DOHH2 (cell line): Measurements from ENCODE around the gene SLC30A4.

Source experiments
- H3F3A ChIP-seq: fragments of 200-600 bp; sonication (generic), shearing (Covaris generic); 2 replicates; pipeline ENCODE4 v1.6.0; 2016; ENCODE audit warnings: antibody characterized with exemption, mild to moderate bottlenecking; ENCODE audit not compliant: control insufficient read depth, insufficient read depth
- H3K27ac ChIP-seq: fragments of 200-600 bp; sonication (generic); 2 replicates; pipeline ENCODE4 v1.5.1; 2014; ENCODE audit warnings: low read depth, mild to moderate bottlenecking, low read length, moderate library complexity
- H3K27me3 ChIP-seq: fragments of 200-600 bp; sonication (generic); 2 replicates; pipeline ENCODE4 v1.6.1; 2014; ENCODE audit warnings: mild to moderate bottlenecking, low read length, mixed read lengths; ENCODE audit not compliant: control insufficient read depth
- H3K36me3 ChIP-seq: fragments of 200-600 bp; sonication (generic); 2 replicates; pipeline ENCODE4 v1.6.1; 2014; ENCODE audit warnings: mild to moderate bottlenecking, low read length, moderate library complexity, mixed read lengths; ENCODE audit not compliant: control insufficient read depth
- H3K4me1 ChIP-seq: fragments of 200-600 bp; sonication (generic); 2 replicates; pipeline ENCODE4 v1.6.1; 2014; ENCODE audit warnings: mild to moderate bottlenecking, low read length, mixed read lengths; ENCODE audit not compliant: control insufficient read depth
- H3K4me2 ChIP-seq: fragments of 200-600 bp; sonication (generic); 2 replicates; pipeline ENCODE4 v1.6.0; 2014; ENCODE audit warnings: mild to moderate bottlenecking, low read length, moderate library complexity
- H3K4me3 ChIP-seq: fragments of 200-600 bp; sonication (generic); 2 replicates; pipeline ENCODE4 v1.5.1; 2014; ENCODE audit warnings: mild to moderate bottlenecking, low read length, mixed read lengths
- H3K79me2 ChIP-seq: fragments of 200-600 bp; sonication (generic); 2 replicates; pipeline ENCODE4 v1.6.1; 2014; ENCODE audit warnings: mild to moderate bottlenecking, low read length, mixed read lengths; ENCODE audit not compliant: control insufficient read depth
- H3K9me2 ChIP-seq: fragments of 200-600 bp; sonication (generic); replicated peaks from 2 replicates; pipeline ENCODE4 v1.6.1; 2014; ENCODE audit warnings: mild to moderate bottlenecking, low read length, mixed read lengths; ENCODE audit not compliant: control insufficient read depth
- H3K9me3 ChIP-seq: fragments of 200-600 bp; sonication (generic); 2 replicates; pipeline ENCODE4 v1.6.1; 2014; ENCODE audit warnings: antibody characterized with exemption, low read length, mixed read lengths; ENCODE audit not compliant: control insufficient read depth, insufficient read depth
- H4K20me1 ChIP-seq: fragments of 200-600 bp; sonication (generic); 2 replicates; pipeline ENCODE4 v1.6.0; 2014; ENCODE audit warnings: low read depth, mild to moderate bottlenecking, antibody characterized with exemption, low read length, moderate library complexity; ENCODE audit not compliant: control insufficient read depth, insufficient read depth
- CTCF ChIP-seq: fragments of 200-600 bp; sonication (generic); IDR thresholded peaks from one replicate; pipeline ENCODE4 v1.5.1; 2014; ENCODE audit warnings: antibody characterized with exemption, mild to moderate bottlenecking, low read depth, low read length; ENCODE audit not compliant: poor library complexity, severe bottlenecking
- EZH2phosphoT487 ChIP-seq: fragments of 200-600 bp; sonication (generic); IDR thresholded peaks from 2 replicates; pipeline ENCODE4 v1.6.1; 2017; ENCODE audit warnings: borderline replicate concordance, mild to moderate bottlenecking, antibody characterized with exemption, low read length, moderate library complexity, mixed read lengths

Gene SLC30A4

GRCh38 chr15:45434078-45434567 lies 88.4 kb downstream of the SLC30A4 start:
- no peaks in the 10 kb centered on the region for H3K79me2 ChIP-seq
- H3K27me3 ChIP-seq, result peaks cover 11% of the 10 kb centered on the region
- no peaks in the 10 kb centered on the region for H4K20me1 ChIP-seq
- H3K4me1 ChIP-seq, result peaks cover 5% of the 10 kb centered on the region; the same call in 1 of the 2 replicates
- no peak overlapping the region for H3K4me2 ChIP-seq
- no peak overlapping the region for H3K27ac ChIP-seq
- no peaks in the 10 kb centered on the region for H3K36me3 ChIP-seq
- no peaks in the 10 kb centered on the region for H3K9me3 ChIP-seq
- no peaks in the 10 kb centered on the region for H3K9me2 ChIP-seq
- no peaks in the 10 kb centered on the region; the same call in none of the 2 replicates for H3F3A ChIP-seq
- no peak overlapping the region for H3K4me3 ChIP-seq
- TF ChIP-seq EZH2phosphoT487 (no peak), CTCF (no peak)

GRCh38 chr15:45431511-45431910 lies 91.0 kb downstream of the SLC30A4 start:
- H3K4me2 ChIP-seq, result no peak overlapping the region
- no peaks in the 10 kb centered on the region; the same call in none of the 2 replicates for H3F3A ChIP-seq
- peaks cover 13% of the 10 kb centered on the region for H3K27me3 ChIP-seq
- H3K4me1 ChIP-seq, result peaks cover 5% of the 10 kb centered on the region; the same call in 1 of the 2 replicates
- no peaks in the 10 kb centered on the region for H3K9me3 ChIP-seq
- no peaks in the 10 kb centered on the region for H4K20me1 ChIP-seq
- H3K27ac ChIP-seq, result no peak overlapping the region
- no peak for TF ChIP-seq EZH2phosphoT487
- no peak for TF ChIP-seq CTCF
- H3K4me3 ChIP-seq, result no peak overlapping the region
- H3K36me3 ChIP-seq, result no peaks in the 10 kb centered on the region
- H3K79me2 ChIP-seq, result no peaks in the 10 kb centered on the region
- no peaks in the 10 kb centered on the region for H3K9me2 ChIP-seq

- TF ChIP-seq EZH2phosphoT487, result no peak
- peak; percentile 100 for TF ChIP-seq CTCF
- Histone ChIP-seq H3F3A (peaks cover 3% of the 10 kb centered on the region), H3K4me1 (peaks cover 5% of the 10 kb centered on the region; the same call in 1 of the 2 replicates), H3K9me3 (no peaks in the 10 kb centered on the region), H3K9me2 (no peaks in the 10 kb centered on the region), H3K27me3 (peaks cover 13% of the 10 kb centered on the region), H4K20me1 (no peaks in the 10 kb centered on the region), H3K4me3 (peak overlapping the region; percentile 53), H3K36me3 (no peaks in the 10 kb centered on the region), H3K4me2 (peak overlapping the region; percentile 54), H3K79me2 (no peaks in the 10 kb centered on the region), H3K27ac (no peak overlapping the region)
Observed at GRCh38 chr15:45429941-45430792, 92.4 kb downstream of the SLC30A4 start.
